OCI-LY3 (cell line): ENCODE data around the gene GLIS1.

ENCODE experiments used
- H2AFZ ChIP-seq: fragments of 200-600, 300-600 bp; shearing (Covaris generic); 2 replicates; pipeline ENCODE4 v1.6.0; 2014; ENCODE audit warnings: antibody characterized with exemption, low read depth, low read length
- H3K27ac ChIP-seq: fragments of 200-600, 300-600 bp; sonication (generic); 2 replicates; pipeline ENCODE4 v1.5.1; 2014; ENCODE audit warnings: mild to moderate bottlenecking, low read length, moderate library complexity, mixed read lengths
- H3K27me3 ChIP-seq: fragments of 200-600, 300-600 bp; sonication (generic); 2 replicates; pipeline ENCODE4 v1.6.1; 2014; ENCODE audit warnings: low read depth, low read length, mixed read lengths
- H3K36me3 ChIP-seq: fragments of 200-600, 300-600 bp; sonication (generic); replicated peaks from 2 replicates; pipeline ENCODE3; 2014; ENCODE audit warnings: low read depth, low read length, mixed read lengths
- H3K4me1 ChIP-seq: fragments of 300-600, 200-600 bp; sonication (generic); 2 replicates; pipeline ENCODE4 v1.6.1; 2014; ENCODE audit warnings: low read length, mixed read lengths
- H3K4me2 ChIP-seq: fragments of 200-600, 300-600 bp; sonication (generic); 2 replicates; pipeline ENCODE4 v1.6.1; 2014; ENCODE audit warnings: low read length, mixed read lengths
- H3K4me3 ChIP-seq: fragments of 300-600, 200-600 bp; sonication (generic); 2 replicates; pipeline ENCODE4 v1.5.1; 2014; ENCODE audit warnings: antibody characterized with exemption, mild to moderate bottlenecking, low read length, moderate library complexity
- H3K79me2 ChIP-seq: fragments of 300-600, 200-600 bp; shearing (Covaris generic); 2 replicates; pipeline ENCODE4 v1.6.1; 2014; ENCODE audit warnings: mild to moderate bottlenecking, low read length, mixed read lengths
- H3K9ac ChIP-seq: fragments of 300-600, 200-600 bp; shearing (Covaris generic); 2 replicates; pipeline ENCODE4 v1.6.0; 2014; ENCODE audit warnings: mild to moderate bottlenecking, low read length, moderate library complexity
- H3K9me3 ChIP-seq: fragments of 200-600, 300-600 bp; shearing (Covaris generic); 2 replicates; pipeline ENCODE4 v1.6.1; 2014; ENCODE audit warnings: low read length, mixed read lengths; ENCODE audit not compliant: insufficient read depth
- H4K20me1 ChIP-seq: fragments of 200-600, 300-600 bp; sonication (generic); 2 replicates; pipeline ENCODE4 v1.6.1; 2016; ENCODE audit warnings: low read length, mixed read lengths; ENCODE audit not compliant: insufficient read depth
- CTCF ChIP-seq: fragments of 200-600, 300-600 bp; sonication (generic); IDR thresholded peaks from 2 replicates; pipeline ENCODE4 v1.5.1; 2014; ENCODE audit warnings: antibody characterized with exemption, low read length, low read depth
- EZH2phosphoT487 ChIP-seq: fragments of 200-600 bp; shearing (Covaris generic); IDR thresholded peaks from 2 replicates; pipeline ENCODE4 v1.6.1; 2018; ENCODE audit warnings: antibody characterized with exemption, mixed run types, low read depth

GLIS1 gene

GRCh38 chr1:53736290-53736689 is 2.7 kb downstream of the GLIS1 start:
- no peaks in the 10 kb centered on the region for H3K9me3 ChIP-seq
- no peak overlapping the region for H2AFZ ChIP-seq
- H3K27ac ChIP-seq: no peak overlapping the region
- no peaks in the 10 kb centered on the region for H3K4me1 ChIP-seq
- no peaks in the 10 kb centered on the region for H3K27me3 ChIP-seq
- no peak overlapping the region for H3K9ac ChIP-seq
- H3K36me3 ChIP-seq: no peaks in the 10 kb centered on the region
- H3K79me2 ChIP-seq: no peaks in the 10 kb centered on the region
- H3K4me3 ChIP-seq: no peak overlapping the region
- no peak for TF ChIP-seq EZH2phosphoT487
- no peak for TF ChIP-seq CTCF
- no peak overlapping the region for H3K4me2 ChIP-seq
- H4K20me1 ChIP-seq: no peaks in the 10 kb centered on the region

GRCh38 chr1:53735681-53736080 is 3.3 kb downstream of the GLIS1 start:
- H3K9ac ChIP-seq: no peak overlapping the region
- no peaks in the 10 kb centered on the region for H3K27me3 ChIP-seq
- no peak overlapping the region for H3K4me2 ChIP-seq
- H3K9me3 ChIP-seq: no peaks in the 10 kb centered on the region
- no peaks in the 10 kb centered on the region for H3K36me3 ChIP-seq
- no peaks in the 10 kb centered on the region for H4K20me1 ChIP-seq
- H2AFZ ChIP-seq: no peak overlapping the region
- no peaks in the 10 kb centered on the region for H3K4me1 ChIP-seq
- no peak overlapping the region for H3K4me3 ChIP-seq
- no peaks in the 10 kb centered on the region for H3K79me2 ChIP-seq
- no peak for TF ChIP-seq EZH2phosphoT487
- no peak for TF ChIP-seq CTCF
- no peak overlapping the region for H3K27ac ChIP-seq

- no peaks in the 10 kb centered on the region for H3K79me2 ChIP-seq
Measured at GRCh38 chr1:53735261-53735660, 3.7 kb downstream of the GLIS1 start.

GRCh38 chr1:53734650-53735211 is 4.2 kb downstream of the GLIS1 start:
- Histone ChIP-seq H3K79me2 (no peaks in the 10 kb centered on the region), H3K36me3 (no peaks in the 10 kb centered on the region), H3K27me3 (no peaks in the 10 kb centered on the region), H3K4me3 (no peak overlapping the region), H4K20me1 (no peaks in the 10 kb centered on the region), H2AFZ (no peak overlapping the region), H3K9me3 (no peaks in the 10 kb centered on the region), H3K9ac (no peak overlapping the region), H3K27ac (no peak overlapping the region), H3K4me2 (no peak overlapping the region), H3K4me1 (no peaks in the 10 kb centered on the region)
- TF ChIP-seq EZH2phosphoT487 (no peak), CTCF (no peak)

More at GRCh38 chr1:53735261-53735660, 3.7 kb downstream of the GLIS1 start:
- Histone ChIP-seq H3K4me3 (no peak overlapping the region), H3K27me3 (no peaks in the 10 kb centered on the region), H3K4me2 (no peak overlapping the region), H3K27ac (no peak overlapping the region), H4K20me1 (no peaks in the 10 kb centered on the region), H3K9me3 (no peaks in the 10 kb centered on the region), H3K4me1 (no peaks in the 10 kb centered on the region), H2AFZ (no peak overlapping the region), H3K36me3 (no peaks in the 10 kb centered on the region), H3K9ac (no peak overlapping the region)
- TF ChIP-seq EZH2phosphoT487 (no peak), CTCF (no peak)
